Ascending aorta (tissue), 2 donors: Measurements from ENCODE around the gene U2AF2. TPM values are rescaled to one million over a fixed set of nuclear protein-coding genes. Genes with fewer than 3 reads are reported as not detected.

Experiments
- DNase-seq, 2 donors: peaks; one replicate each; pipeline ENCODE4 v3.0.0-alpha.2; 2019; ENCODE audit warnings: low spot score in 2 of 2
- H3K27ac ChIP-seq, 2 donors: fragments of 200-600 bp; sonication (generic); one replicate each; pipeline ENCODE4 v1.5.1; 2016 to 2017; ENCODE audit warnings: mild to moderate bottlenecking in 1 of 2
- H3K27me3 ChIP-seq: fragments of 200-600 bp; sonication (generic); one replicate; pipeline ENCODE4 v1.5.1; 2017
- H3K36me3 ChIP-seq, 2 donors: fragments of 200-600 bp; sonication (generic); one replicate each; pipeline ENCODE4 v1.5.1; 2016
- H3K4me1 ChIP-seq, 2 donors: fragments of 200-600 bp; sonication (generic); one replicate each; pipeline ENCODE4 v1.5.1; 2016 to 2017; ENCODE audit warnings: mild to moderate bottlenecking in 1 of 2
- H3K4me3 ChIP-seq, 2 donors: fragments of 200-600 bp; sonication (generic); one replicate each; pipeline ENCODE4 v1.5.1; 2016 to 2017; ENCODE audit warnings: mild to moderate bottlenecking in 1 of 2
- H3K9me3 ChIP-seq, 2 donors: fragments of 200-600 bp; sonication (generic); one replicate each; pipeline ENCODE4 v1.5.1; 2016
- CTCF ChIP-seq, 3 experiments: fragments of 200-600 bp in 2 of 3; fragments of 450-650 bp in 1 of 3; sonication (generic) in 2 of 3; IDR thresholded peaks; one replicate each; pipeline ENCODE4 v1.5.1; 2016 to 2019; ENCODE audit warnings: antibody characterized with exemption in 3 of 3, mild to moderate bottlenecking in 1 of 3, moderate library complexity in 1 of 3
- intact Hi-C: fragments of 100-400 bp; cut with DNase I; formaldehyde crosslinking; loops from one replicate; pipeline ENCODE4 v1.15.1; 2023
- total RNA-seq: library from RNA; depleted of rRNA; stranded (reverse); fragments of >200 nt; gene quantifications from one replicate; pipeline ENCODE4 v1.1.0, GENCODE V29; 2016

U2AF2 gene
- total RNA-seq, 1 donor from 2014 or later, result 221 TPM

DNA sequence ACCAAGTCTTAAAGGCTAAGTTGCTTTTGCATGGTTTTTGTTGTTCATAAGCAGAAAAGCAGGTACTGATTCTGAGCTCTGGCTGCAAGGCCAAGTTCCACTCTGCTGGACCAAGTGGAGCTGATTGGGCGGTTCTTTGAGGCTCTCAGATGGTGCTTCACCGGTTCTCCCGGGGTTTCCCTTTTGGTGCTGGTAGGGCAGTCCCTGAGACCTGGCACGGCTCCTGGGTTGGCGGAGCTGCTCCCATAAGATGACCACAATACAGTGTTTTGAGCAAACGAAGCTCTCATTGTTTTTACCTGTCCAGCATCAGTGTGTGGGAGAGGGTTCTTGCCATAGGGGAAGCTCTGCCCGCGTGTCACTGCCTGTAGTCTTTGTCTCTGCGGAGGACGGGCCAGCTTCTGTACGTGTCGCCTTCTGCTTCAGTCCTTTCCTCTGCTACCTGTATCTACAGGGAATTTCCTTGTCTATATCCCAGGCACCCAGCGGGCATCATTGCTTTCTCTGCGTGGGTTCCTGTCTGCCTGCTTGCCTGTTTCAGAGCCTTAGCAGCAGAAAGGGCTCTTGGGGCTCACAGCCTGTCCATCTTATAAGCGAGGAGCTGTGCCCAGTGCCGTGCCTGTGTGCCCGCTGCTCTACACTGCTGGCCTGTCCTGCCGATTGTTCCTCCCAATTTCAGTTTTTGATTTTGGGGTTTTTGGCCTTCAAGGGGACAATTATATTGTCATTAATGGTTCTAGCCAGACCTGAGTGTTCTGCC lies 2.3 kb downstream of the U2AF2 start:
- no peak overlapping the region for H3K27ac ChIP-seq
- DNase-seq, result no peak
- peaks cover 21 to 41% of the 10 kb centered on the region in 2 donors for H3K4me1 ChIP-seq
- no peak for TF ChIP-seq CTCF (IDR thresholded peaks at IDR 0.05)
- intact Hi-C loops, result loop anchor here (10.0 kb wide), 2 partner anchors 542 to 1462 kb away; partner anchors contain the start of genes PPP1R12C and TSEN34
- peak overlapping the region; percentile 77 to 89 for H3K4me3 ChIP-seq
- no peaks in the 10 kb centered on the region for H3K27me3 ChIP-seq
- no peaks in the 10 kb centered on the region for H3K9me3 ChIP-seq
- H3K36me3 ChIP-seq, result peaks cover 31 to 32% of the 10 kb centered on the region in 2 donors

- DNase-seq, result no peak
- Histone ChIP-seq H3K36me3 (peaks cover 49% of the 10 kb centered on the region in 2 donors), H3K27ac (no peak overlapping the region), H3K9me3 (no peaks in the 10 kb centered on the region), H3K4me1 (peaks cover 21 to 41% of the 10 kb centered on the region in 2 donors), H3K4me3 (no peak overlapping the region), H3K27me3 (no peaks in the 10 kb centered on the region)
- TF ChIP-seq CTCF (IDR thresholded peaks at IDR 0.05), result no peak
- intact Hi-C loops, result loop anchor here (10.0 kb wide), 2 partner anchors 544 to 1464 kb away; partner anchors contain the start of genes PPP1R12C and TSEN34
Measured at GRCh38 chr19:55658846-55659459, 4.1 kb downstream of the U2AF2 start.

DNA sequence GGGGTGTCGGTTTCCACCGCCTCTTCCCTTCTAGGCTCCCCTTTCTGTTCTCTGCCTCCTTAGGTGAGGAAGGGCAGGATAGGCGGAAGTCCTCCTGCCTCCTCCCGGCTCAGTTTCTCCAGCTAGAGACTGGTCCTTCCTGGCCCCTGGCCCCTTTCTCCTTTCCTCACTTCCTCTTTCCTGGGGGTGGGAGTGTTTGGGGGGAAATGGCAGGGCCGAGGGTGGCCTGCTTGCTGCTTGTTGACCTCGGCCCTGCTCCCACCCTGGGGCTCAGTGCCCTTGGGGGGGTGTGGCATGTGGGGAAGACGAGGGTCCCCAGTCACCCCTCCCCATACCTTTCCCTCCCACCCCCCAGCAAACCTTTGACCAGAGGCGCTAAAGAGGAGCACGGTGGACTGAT lies 5.0 kb downstream of the U2AF2 start:
- no peak for TF ChIP-seq CTCF (IDR thresholded peaks at IDR 0.05)
- H3K36me3 ChIP-seq, result peaks cover 57% of the 10 kb centered on the region in 2 donors
- H3K9me3 ChIP-seq, result no peaks in the 10 kb centered on the region
- no peak for DNase-seq
- no peak overlapping the region for H3K4me3 ChIP-seq
- no peak overlapping the region for H3K27ac ChIP-seq
- intact Hi-C loops, result loop anchor here (10.0 kb wide), 2 partner anchors 545 to 1465 kb away; partner anchors contain the start of genes PPP1R12C and TSEN34
- H3K27me3 ChIP-seq, result no peaks in the 10 kb centered on the region
- peaks cover 21 to 41% of the 10 kb centered on the region in 2 donors for H3K4me1 ChIP-seq

- TF ChIP-seq CTCF (IDR thresholded peaks at IDR 0.05), result no peak
- DNase-seq, result no peak
- intact Hi-C loops, result no loop called here
- no peak overlapping the region for H3K27ac ChIP-seq
- H3K4me1 ChIP-seq, result peaks cover 21 to 41% of the 10 kb centered on the region in 2 donors
- H3K36me3 ChIP-seq, result peaks cover 60 to 61% of the 10 kb centered on the region in 2 donors
- H3K4me3 ChIP-seq, result no peak overlapping the region
- H3K27me3 ChIP-seq, result no peaks in the 10 kb centered on the region
- no peaks in the 10 kb centered on the region for H3K9me3 ChIP-seq
Measured at GRCh38 chr19:55660404-55660803, 5.6 kb downstream of the U2AF2 start.

GRCh38 chr19:55660991-55661390 lies 6.2 kb downstream of the U2AF2 start:
- peaks cover 65 to 67% of the 10 kb centered on the region in 2 donors for H3K36me3 ChIP-seq
- no peak overlapping the region for H3K27ac ChIP-seq
- H3K4me3 ChIP-seq, result no peak overlapping the region
- H3K4me1 ChIP-seq, result peaks cover 21 to 38% of the 10 kb centered on the region in 2 donors
- H3K9me3 ChIP-seq, result no peaks in the 10 kb centered on the region
- intact Hi-C loops, result no loop called here
- no peak for DNase-seq
- TF ChIP-seq CTCF (IDR thresholded peaks at IDR 0.05), result no peak
- no peaks in the 10 kb centered on the region for H3K27me3 ChIP-seq
